Neural crest cell (in vitro differentiated cells): ENCODE results near the gene ANXA11. TPM values are rescaled to one million over a fixed set of nuclear protein-coding genes. Genes with fewer than 3 reads are reported as not detected.

Experiments
- DNase-seq: peaks from one replicate; pipeline ENCODE4 v3.0.0; 2021; ENCODE audit warnings: low read depth, mixed read lengths, low spot score
- H3K27ac Mint-ChIP-seq: one replicate; pipeline ENCODE4 v1.8.0; 2021; ENCODE audit warnings: mild to moderate bottlenecking, mixed read lengths; ENCODE audit not compliant: unreplicated experiment
- H3K27me3 Mint-ChIP-seq: 2 replicates; pipeline ENCODE4 v1.8.0; 2021; ENCODE audit warnings: low read depth, mild to moderate bottlenecking, mixed read lengths
- H3K36me3 Mint-ChIP-seq: 2 replicates; pipeline ENCODE4 v1.8.0; 2021; ENCODE audit warnings: low read depth, mild to moderate bottlenecking, mixed read lengths
- H3K4me1 Mint-ChIP-seq: 2 replicates; pipeline ENCODE4 v1.8.0; 2021; ENCODE audit warnings: mixed read lengths
- H3K4me3 Mint-ChIP-seq: one replicate; pipeline ENCODE4 v1.8.0; 2021; ENCODE audit warnings: mild to moderate bottlenecking, mixed read lengths
- H3K9me3 Mint-ChIP-seq: 2 replicates; pipeline ENCODE4 v1.8.0; 2021; ENCODE audit warnings: mixed read lengths
- CTCF ChIP-seq: fragments of 200-600 bp; sonication (generic); conservative IDR thresholded peaks from 2 replicates; pipeline ENCODE4 v1.5.0; 2021; ENCODE audit warnings: antibody characterized with exemption, mild to moderate bottlenecking
- total RNA-seq: library from RNA; stranded (reverse); gene quantifications from 2 replicates; pipeline ENCODE4 v1.2.1, GENCODE V29; 2021

Gene ANXA11
- total RNA-seq, 1 donor from 2014 or later = 25.7 TPM

- peaks cover 14% of the 10 kb centered on the region for H3K4me1 Mint-ChIP-seq
- TF ChIP-seq CTCF = no peak
- H3K4me3 Mint-ChIP-seq = no peak overlapping the region
- no peaks in the 10 kb centered on the region for H3K36me3 Mint-ChIP-seq
- no peaks in the 10 kb centered on the region for H3K27me3 Mint-ChIP-seq
- DNase-seq = no peak
- H3K9me3 Mint-ChIP-seq = no peaks in the 10 kb centered on the region
- H3K27ac Mint-ChIP-seq = no peak overlapping the region
Observed at GRCh38 chr10:80167471-80168161, 37.7 kb downstream of the ANXA11 start.

- TF ChIP-seq CTCF = no peak
- H3K27ac Mint-ChIP-seq = no peak overlapping the region
- H3K4me3 Mint-ChIP-seq = no peak overlapping the region
- no peaks in the 10 kb centered on the region for H3K36me3 Mint-ChIP-seq
- H3K4me1 Mint-ChIP-seq = peaks cover 14% of the 10 kb centered on the region
- H3K9me3 Mint-ChIP-seq = no peaks in the 10 kb centered on the region
- no peaks in the 10 kb centered on the region for H3K27me3 Mint-ChIP-seq
- DNase-seq = no peak
Observed at GRCh38 chr10:80166581-80167470, 38.5 kb downstream of the ANXA11 start.

GRCh38 chr10:80165173-80165572, 40.2 kb downstream of the ANXA11 start:
- H3K27me3 Mint-ChIP-seq = no peaks in the 10 kb centered on the region
- no peak for TF ChIP-seq CTCF
- H3K36me3 Mint-ChIP-seq = no peaks in the 10 kb centered on the region
- no peak for DNase-seq
- H3K4me3 Mint-ChIP-seq = no peak overlapping the region
- no peaks in the 10 kb centered on the region for H3K9me3 Mint-ChIP-seq
- no peak overlapping the region for H3K27ac Mint-ChIP-seq
- peaks cover 24% of the 10 kb centered on the region for H3K4me1 Mint-ChIP-seq

- TF ChIP-seq CTCF = no peak
- Mint-ChIP-seq H3K27me3 (no peaks in the 10 kb centered on the region), H3K4me1 (peaks cover 27% of the 10 kb centered on the region), H3K4me3 (no peak overlapping the region), H3K9me3 (no peaks in the 10 kb centered on the region), H3K36me3 (no peaks in the 10 kb centered on the region), H3K27ac (no peak overlapping the region)
- no peak for DNase-seq
Observed at GRCh38 chr10:80164596-80164995, 40.7 kb downstream of the ANXA11 start.

- no peaks in the 10 kb centered on the region for H3K36me3 Mint-ChIP-seq
- H3K4me1 Mint-ChIP-seq = peaks cover 32% of the 10 kb centered on the region
- H3K27me3 Mint-ChIP-seq = no peaks in the 10 kb centered on the region
- no peaks in the 10 kb centered on the region for H3K9me3 Mint-ChIP-seq
- no peak for TF ChIP-seq CTCF
- no peak for DNase-seq
- no peak overlapping the region for H3K27ac Mint-ChIP-seq
- no peak overlapping the region for H3K4me3 Mint-ChIP-seq
Observed at GRCh38 chr10:80163741-80164341, 41.5 kb downstream of the ANXA11 start.
